HepG2 (cell line): ENCODE results near the gene MMP17. TPM values are rescaled to one million over a fixed set of nuclear protein-coding genes. Genes with fewer than 3 reads are reported as not detected.

Experiments
- ATF1 ChIP-seq: IDR thresholded peaks from 2 replicates; pipeline ENCODE4 v1.6.1; 2016; ENCODE audit warnings: mild to moderate bottlenecking, control low read depth
- DPF2 ChIP-seq: sonication (generic); formaldehyde crosslinking; IDR thresholded peaks from 2 replicates; pipeline ENCODE4 v1.4.0; 2020; ENCODE audit warnings: mild to moderate bottlenecking, low read depth, missing genetic modification reagents, borderline replicate concordance
- FOXC1 ChIP-seq: sonication (generic); formaldehyde crosslinking; IDR thresholded peaks from 2 replicates; pipeline ENCODE4 v1.8.0; 2022; ENCODE audit warnings: mild to moderate bottlenecking, missing genetic modification reagents, borderline replicate concordance
- GZF1 ChIP-seq: sonication (generic); formaldehyde crosslinking; IDR thresholded peaks from 2 replicates; pipeline ENCODE4 v1.5.1; 2020; ENCODE audit warnings: mild to moderate bottlenecking, missing genetic modification reagents
- JUND ChIP-seq: sonication (generic); formaldehyde crosslinking; IDR thresholded peaks from 2 replicates; pipeline ENCODE4 v1.8.0; 2022; ENCODE audit warnings: mild to moderate bottlenecking, missing genetic modification reagents
- MAFG ChIP-seq: sonication (generic); formaldehyde crosslinking; IDR thresholded peaks from 2 replicates; pipeline ENCODE4 v1.5.1; 2020; ENCODE audit warnings: mild to moderate bottlenecking, missing genetic modification reagents
- MAZ ChIP-seq, 2 experiments: sonication (generic) in 1 of 2; formaldehyde crosslinking in 1 of 2; IDR thresholded peaks; 2 replicates each; pipeline versions ENCODE4 v1.5.0 to v1.6.1; 2012 to 2020; ENCODE audit warnings: low read depth in 2 of 2, mild to moderate bottlenecking in 2 of 2, borderline replicate concordance in 1 of 2, improper control_type of control experiment in 1 of 2, low read length in 1 of 2, missing genetic modification reagents in 1 of 2, moderate library complexity in 1 of 2
- MYNN ChIP-seq: sonication (generic); formaldehyde crosslinking; IDR thresholded peaks from 2 replicates; pipeline ENCODE4 v1.4.0; 2020; ENCODE audit warnings: mild to moderate bottlenecking, low read depth, missing genetic modification reagents
- NR2F1 ChIP-seq, 2 experiments: fragments of 450-650 bp in 1 of 2; formaldehyde crosslinking in 1 of 2; IDR thresholded peaks; 2 replicates each; pipeline versions ENCODE4 v1.5.0 to v1.6.1; 2016 to 2020; ENCODE audit warnings: mild to moderate bottlenecking in 1 of 2, missing compliant biosample characterization in 1 of 2, missing genetic modification reagents in 1 of 2, moderate library complexity in 1 of 2
- SNAPC4 ChIP-seq: sonication (generic); formaldehyde crosslinking; IDR thresholded peaks from 2 replicates; pipeline ENCODE4 v1.4.0; 2020; ENCODE audit warnings: mild to moderate bottlenecking, missing genetic modification reagents
- TAF15 ChIP-seq: fragments of 200-400 bp; formaldehyde crosslinking; IDR thresholded peaks from one replicate; pipeline ENCODE4 v1.6.1; 2018; ENCODE audit warnings: mild to moderate bottlenecking, low read depth, low read length; ENCODE audit not compliant: poor library complexity, severe bottlenecking
- UBTF ChIP-seq: sonication (generic); formaldehyde crosslinking; IDR thresholded peaks from 2 replicates; pipeline ENCODE4 v1.4.0; 2020; ENCODE audit warnings: mild to moderate bottlenecking, missing genetic modification reagents
- ZNF101 ChIP-seq: sonication (generic); formaldehyde crosslinking; IDR thresholded peaks from 2 replicates; pipeline ENCODE4 v1.4.0; 2020; ENCODE audit warnings: mild to moderate bottlenecking, low read depth, missing genetic modification reagents, borderline replicate concordance
- ZNF335 ChIP-seq: sonication (generic); formaldehyde crosslinking; IDR thresholded peaks from 2 replicates; pipeline ENCODE4 v1.4.0; 2020; ENCODE audit warnings: missing genetic modification reagents
- ZNF75D ChIP-seq: sonication (generic); formaldehyde crosslinking; IDR thresholded peaks from 2 replicates; pipeline ENCODE4 v1.8.1; 2023; ENCODE audit warnings: missing genetic modification reagents, mild to moderate bottlenecking, borderline replicate concordance
- ZNF839 ChIP-seq: sonication (generic); formaldehyde crosslinking; IDR thresholded peaks from 2 replicates; pipeline ENCODE4 v1.4.0; 2020; ENCODE audit warnings: missing genetic modification reagents, mild to moderate bottlenecking, borderline replicate concordance
- ZSCAN9 ChIP-seq: IDR thresholded peaks from 2 replicates; pipeline ENCODE4 v1.6.1; 2016; ENCODE audit warnings: borderline replicate concordance
- polyA plus RNA-seq, 8 experiments: library from polyadenylated mRNA; depleted of rRNA in 3 of 8; stranded (reverse) in 7 of 8; unstranded in 1 of 8; fragments of >200 nt; fragmentation: Illumina TruSeq in 4 of 8; extraction: Trizol in 4 of 8; gene quantifications; 2 replicates each; pipeline versions ENCODE4 v1.2.1 to v1.2.3, GENCODE V29; 2011 to 2016; ENCODE audit warnings: low read depth in 4 of 8, missing spikeins in 1 of 8, mixed read lengths in 1 of 8; ENCODE audit not compliant: insufficient read depth in 1 of 8
- total RNA-seq, 5 experiments: library from RNA; depleted of rRNA; stranded (reverse); fragments of >200 nt; fragmentation: Illumina TruSeq; extraction: Trizol; gene quantifications; 2 replicates each; pipeline ENCODE4 v1.2.3, GENCODE V29; 2016; ENCODE audit warnings: low read depth in 1 of 5
- TF ChIP-seq, protein P1 (sequence below): sonication (generic); formaldehyde crosslinking; conservative IDR thresholded peaks from 2 replicates; pipeline ENCODE4 v1.8.0; 2022; ENCODE audit warnings: missing genetic modification reagents

Gene MMP17
- total and polyA plus RNA-seq, 2 of the 13 experiments (the other 11 are each of a cell fraction or from before 2014, with no cell fraction given), result 0.55 to 0.80 TPM

- TF ChIP-seq UBTF (CRISPR knock-in tag) (no peak), ZNF75D (no peak), MAZ (IDR thresholded peaks at IDR 0.05; ENCODE audit: borderline replicate concordance, low read depth, low read length) (no peak), MAZ (CRISPR knock-in tag; IDR thresholded peaks at IDR 0.05; ENCODE audit: low read depth) (0 out of 2 replicates have a peak, but pooled peaks have one; percentile 6), MYNN (CRISPR knock-in tag) (no peak), ZNF335 (CRISPR knock-in tag) (no peak), ZNF839 (CRISPR knock-in tag) (no peak), GZF1 (CRISPR knock-in tag) (no peak), ATF1 (CRISPR knock-in tag) (no peak), DPF2 (CRISPR knock-in tag) (no peak), JUND (CRISPR knock-in tag) (no peak), ZNF101 (CRISPR knock-in tag) (no peak), SNAPC4 (CRISPR knock-in tag) (no peak), NR2F1 (CRISPR knock-in tag; IDR thresholded peaks at IDR 0.05) (no peak), TAF15 (no peak), MAFG (CRISPR knock-in tag) (no peak), ZSCAN9 (CRISPR knock-in tag) (no peak), FOXC1 (CRISPR knock-in tag) (no peak)
- TF ChIP-seq, protein P1, sequence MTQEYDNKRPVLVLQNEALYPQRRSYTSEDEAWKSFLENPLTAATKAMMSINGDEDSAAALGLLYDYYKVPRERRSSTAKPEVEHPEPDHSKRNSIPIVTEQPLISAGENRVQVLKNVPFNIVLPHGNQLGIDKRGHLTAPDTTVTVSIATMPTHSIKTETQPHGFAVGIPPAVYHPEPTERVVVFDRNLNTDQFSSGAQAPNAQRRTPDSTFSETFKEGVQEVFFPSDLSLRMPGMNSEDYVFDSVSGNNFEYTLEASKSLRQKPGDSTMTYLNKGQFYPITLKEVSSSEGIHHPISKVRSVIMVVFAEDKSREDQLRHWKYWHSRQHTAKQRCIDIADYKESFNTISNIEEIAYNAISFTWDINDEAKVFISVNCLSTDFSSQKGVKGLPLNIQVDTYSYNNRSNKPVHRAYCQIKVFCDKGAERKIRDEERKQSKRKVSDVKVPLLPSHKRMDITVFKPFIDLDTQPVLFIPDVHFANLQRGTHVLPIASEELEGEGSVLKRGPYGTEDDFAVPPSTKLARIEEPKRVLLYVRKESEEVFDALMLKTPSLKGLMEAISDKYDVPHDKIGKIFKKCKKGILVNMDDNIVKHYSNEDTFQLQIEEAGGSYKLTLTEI (CRISPR knock-in tag), result no peak
These were observed 66.9 kb downstream of the MMP17 start (continued) for GRCh38 chr12:131894981-131895639.
